Small intestine (tissue), 7 donors: ENCODE results near the gene GCDH. TPM values are rescaled to one million over a fixed set of nuclear protein-coding genes. Genes with fewer than 3 reads are reported as not detected.
"Not testable (repeated sequence)": the region's sequence is repeated elsewhere in the genome, so short reads cannot be mapped to it uniquely, and the experiment has no call there.

Experiments used
- DNase-seq, 2 donors: peaks; one replicate each; pipeline versions ENCODE4 v3.0.0 to v3.0.0-alpha.2; 2013
- FAIRE-seq: peaks from 2 replicates; lab custom pipeline; 2012; peaks lifted over from hg19 to GRCh38; lab: Jason Lieb, UNC
- H3K27ac ChIP-seq, 3 donors: one replicate each; pipeline ENCODE4 v1.5.1; 2013; ENCODE audit warnings: low read length in 2 of 3, mild to moderate bottlenecking in 2 of 3, control low read depth in 1 of 3, inconsistent platforms in 1 of 3, low read depth in 1 of 3, moderate library complexity in 1 of 3
- H3K27me3 ChIP-seq, 3 donors: one replicate each; pipeline ENCODE4 v1.6.1; 2013; ENCODE audit warnings: low read length in 3 of 3, inconsistent platforms in 1 of 3; ENCODE audit not compliant: control insufficient read depth in 3 of 3, insufficient read depth in 3 of 3
- H3K36me3 ChIP-seq, 3 donors: one replicate each; pipeline ENCODE4 v1.6.1; 2013; ENCODE audit warnings: low read length in 3 of 3, inconsistent platforms in 1 of 3, low read depth in 1 of 3, mild to moderate bottlenecking in 1 of 3, moderate library complexity in 1 of 3; ENCODE audit not compliant: control insufficient read depth in 3 of 3, insufficient read depth in 2 of 3
- H3K4me1 ChIP-seq, 3 donors: one replicate each; pipeline ENCODE4 v1.6.1; 2013; ENCODE audit warnings: low read length in 2 of 3, inconsistent platforms in 1 of 3, low read depth in 1 of 3, mild to moderate bottlenecking in 1 of 3, moderate library complexity in 1 of 3; ENCODE audit not compliant: control insufficient read depth in 3 of 3, insufficient read depth in 2 of 3
- H3K4me3 ChIP-seq, 3 donors: one replicate each; pipeline ENCODE4 v1.5.1; 2013; ENCODE audit warnings: low read length in 3 of 3, control low read depth in 1 of 3, inconsistent platforms in 1 of 3, low read depth in 1 of 3, mild to moderate bottlenecking in 1 of 3, moderate library complexity in 1 of 3
- H3K9me3 ChIP-seq, 2 donors: one replicate each; pipeline ENCODE4 v1.6.1; 2013; ENCODE audit warnings: low read depth in 1 of 2, low read length in 1 of 2; ENCODE audit not compliant: control insufficient read depth in 2 of 2, insufficient read depth in 1 of 2
- WGBS, 3 donors: extraction: QIAGEN DNeasy Blood & Tissue Kit; methylation state at CpG; one replicate each; pipeline ENCODE4 v1.1.7; 2013; 5-methylcytosine and 5-hydroxymethylcytosine counted together
- polyA plus RNA-seq, 4 donors: library from polyadenylated mRNA; stranded (reverse) in 3 of 4; unstranded in 1 of 4; fragments of 200-250 nt in 3 of 4; fragments of 120-200 nt in 1 of 4; gene quantifications; one replicate each; pipeline versions ENCODE4 v1.2.1 to v1.2.3, GENCODE V29; 2013
- donor health status: healthy with polysubstance abuse.
- donor health status: control.
- donor health status: control.
- donor health status: Bipolar disorder and iron deficiency.
- donor health status: healthy.

The GCDH gene
- polyA plus RNA-seq, 4 donors, result 24.8 to 38.9 (median 28.3) TPM

GRCh38 chr19:12912571-12912970, 21.6 kb downstream of the GCDH start:
- H3K27me3 ChIP-seq, result peaks cover 0 to 11% (median 0%) of the 10 kb centered on the region in 3 donors
- WGBS, 3 donors, result 36 to 49% (median 36%) methylated on average over 4 of the region's 4 CpGs
- no peak for FAIRE-seq
- no peak overlapping the region for H3K4me3 ChIP-seq
- DNase-seq, result no peak
- H3K4me1 ChIP-seq, result peaks cover 0 to 10% (median 0%) of the 10 kb centered on the region in 3 donors
- H3K9me3 ChIP-seq, result no peaks in the 10 kb centered on the region
- peak overlapping the region in 2 of 3 donors; percentile 65 to 80 for H3K27ac ChIP-seq
- no peaks in the 10 kb centered on the region for H3K36me3 ChIP-seq

GRCh38 chr19:12913011-12913561, 22.1 kb downstream of the GCDH start:
- Histone ChIP-seq H3K9me3 (no peaks in the 10 kb centered on the region), H3K36me3 (no peaks in the 10 kb centered on the region), H3K27me3 (peaks cover 0 to 11% (median 0%) of the 10 kb centered on the region in 3 donors), H3K4me3 (no peak overlapping the region), H3K27ac (peak overlapping the region in 2 of 3 donors; percentile 65 to 80), H3K4me1 (peaks cover 0 to 10% (median 0%) of the 10 kb centered on the region in 3 donors)
- WGBS, 3 donors, result 22 to 25% (median 23%) methylated on average over 22 of the region's 22 CpGs
- FAIRE-seq (no peak), DNase-seq (peak; percentile 26 to 53)

- H3K9me3 ChIP-seq, result no peaks in the 10 kb centered on the region
- 48 to 78% (median 71%) methylated on average over 12 of the region's 12 CpGs for WGBS, 3 donors
- H3K4me1 ChIP-seq, result peaks cover 0 to 10% (median 0%) of the 10 kb centered on the region in 3 donors
- H3K4me3 ChIP-seq, result no peak overlapping the region
- peak in 1 of 2 donors; percentile 33 for DNase-seq
- peaks cover 0 to 11% (median 0%) of the 10 kb centered on the region in 3 donors for H3K27me3 ChIP-seq
- H3K27ac ChIP-seq, result peak overlapping the region in 2 of 3 donors; percentile 65 to 80
- H3K36me3 ChIP-seq, result no peaks in the 10 kb centered on the region
- FAIRE-seq, result no peak
These were observed 23.1 kb downstream of the GCDH start for GRCh38 chr19:12913851-12914690.

- not testable (repeated sequence) for DNase-seq, H3K36me3 ChIP-seq, FAIRE-seq, H3K4me3 ChIP-seq, H3K27ac ChIP-seq, H3K9me3 ChIP-seq
- Histone ChIP-seq H3K27me3 (peaks cover 0 to 11% (median 0%) of the 10 kb centered on the region in 3 donors), H3K4me1 (peaks cover 0 to 10% (median 0%) of the 10 kb centered on the region in 3 donors)
- 75 to 87% (median 77%) methylated on average over 4 of the region's 4 CpGs for WGBS, 3 donors
These were observed 24.9 kb downstream of the GCDH start for GRCh38 chr19:12915860-12916259.

GRCh38 chr19:12918253-12918652, 27.3 kb downstream of the GCDH start:
- FAIRE-seq, result no peak
- no peak for DNase-seq
- Histone ChIP-seq H3K27me3 (peaks cover 0 to 8% (median 0%) of the 10 kb centered on the region in 3 donors), H3K4me1 (peaks cover 0 to 10% (median 0%) of the 10 kb centered on the region in 3 donors), H3K36me3 (peaks cover 6 to 14% (median 8%) of the 10 kb centered on the region in 3 donors), H3K27ac (no peak overlapping the region), H3K9me3 (no peaks in the 10 kb centered on the region), H3K4me3 (no peak overlapping the region)
- 91 to 97% (median 95%) methylated on average over 12 to 14 of the region's 14 CpGs for WGBS, 3 donors

GRCh38 chr19:12921047-12921446, 30.1 kb downstream of the GCDH start:
- Histone ChIP-seq H3K27ac (peak overlapping the region in 1 of 3 donors; percentile 37), H3K36me3 (peaks cover 14 to 41% (median 24%) of the 10 kb centered on the region in 3 donors), H3K27me3 (no peaks in the 10 kb centered on the region), H3K9me3 (no peaks in the 10 kb centered on the region), H3K4me1 (no peaks in the 10 kb centered on the region), H3K4me3 (no peak overlapping the region)
- no peak for FAIRE-seq
- no peak for DNase-seq
- WGBS, 3 donors, result 16 to 40% (median 30%) methylated on average over 3 of the region's 3 CpGs

GRCh38 chr19:12922959-12923358, 32.0 kb downstream of the GCDH start:
- Histone ChIP-seq H3K9me3 (no peaks in the 10 kb centered on the region), H3K27me3 (no peaks in the 10 kb centered on the region), H3K4me3 (no peak overlapping the region), H3K36me3 (peaks cover 21 to 59% (median 31%) of the 10 kb centered on the region in 3 donors), H3K27ac (no peak overlapping the region), H3K4me1 (no peaks in the 10 kb centered on the region)
- WGBS, 3 donors, result 96 to 99% (median 98%) methylated on average over 4 of the region's 4 CpGs
- DNase-seq (no peak), FAIRE-seq (no peak)

GRCh38 chr19:12924621-12925310, 33.8 kb downstream of the GCDH start:
- Histone ChIP-seq H3K4me3 (no peak overlapping the region), H3K36me3 (peaks cover 28 to 77% (median 33%) of the 10 kb centered on the region in 3 donors), H3K27me3 (no peaks in the 10 kb centered on the region), H3K4me1 (no peaks in the 10 kb centered on the region), H3K9me3 (no peaks in the 10 kb centered on the region), H3K27ac (no peak overlapping the region)
- no peak for DNase-seq
- WGBS, 3 donors, result 94 to 98% (median 94%) methylated on average over 26 to 29 of the region's 29 CpGs
- no peak for FAIRE-seq
